Measurements from ENCODE around the gene STUB1. TPM values are rescaled to one million over a fixed set of nuclear protein-coding genes. Genes with fewer than 3 reads are reported as not detected.
A peak's percentile ranks its signal among the peaks of the same experiment; 100 is the strongest.

STUB1 gene
- total RNA-seq, 1 experiment from 2014 or later = 111 TPM

GRCh38 chr16:704047-704446 lies 23.8 kb downstream of the STUB1 start:
- no peaks in the 10 kb centered on the region; a peak in 2 of 4 replicates for H3K36me3 ChIP-seq (ENCODE audit: control insufficient read depth in 1 of 2, insufficient read depth in 2 of 2, low read length in 2 of 2)
- BruUV-seq (replicated peaks) = no TSS peak
- no peaks in the 10 kb centered on the region for H3K9me2 ChIP-seq (ENCODE audit: insufficient read depth)
- no peaks in the 10 kb centered on the region for H4K20me1 ChIP-seq (ENCODE audit: insufficient read depth)
- ChIA-PET POLR2A (no interaction called here), RAD21 (ENCODE audit: low non-redundant PET in 1 of 2, low total read pairs in 2 of 2, uncharacterized antibody in 2 of 2, unreplicated experiment in 2 of 2) (no interaction called here), CTCF (interaction anchor here (1.2 kb wide), 1 partner anchor 16 kb away, joined by 3 read pairs; no protein-coding TSS in a partner anchor)
- H2AFZ ChIP-seq (ENCODE audit: low read depth, low read length, poor library complexity, severe bottlenecking) = no peak overlapping the region
- no peak for TF ChIP-seq ELF1 (IDR thresholded peaks at IDR 0.05; ENCODE audit: borderline replicate concordance, low read depth)
- no peak for TF ChIP-seq TCF7L2 (IDR thresholded peaks at IDR 0.05; ENCODE audit: borderline replicate concordance, extremely low read depth, insufficient read depth, insufficient read length)
- no peak for TF ChIP-seq EZH2phosphoT487 (IDR thresholded peaks at IDR 0.05; ENCODE audit: borderline replicate concordance)
- ATAC-seq = no peak
- H3K9ac ChIP-seq (ENCODE audit: low read length) = peak overlapping the region; percentile 91
- peaks cover 0 to 21% of the 10 kb centered on the region in 2 experiments; a peak in 3 of 4 replicates for H3K4me1 ChIP-seq (ENCODE audit: control insufficient read depth in 1 of 2, insufficient read depth in 2 of 2, low read length in 2 of 2)
- peak overlapping the region; percentile 77 to 92 for H3K4me3 ChIP-seq (replicated peaks in 1 of 2; ENCODE audit: low read depth in 1 of 2, low read length in 2 of 2)
- no peaks in the 10 kb centered on the region for H3K9me3 ChIP-seq (ENCODE audit: control insufficient read depth in 1 of 2, insufficient read depth in 1 of 2, low read depth in 1 of 2, low read length in 2 of 2)
- DNase-seq (ENCODE audit: low read depth, low spot score) = no peak
- no peaks in the 10 kb centered on the region for H3K27me3 ChIP-seq (ENCODE audit: insufficient read depth, low read length)
- H3K4me2 ChIP-seq (ENCODE audit: low read length) = peak overlapping the region; percentile 97
- peak overlapping the region; percentile 87 for H3K27ac ChIP-seq (ENCODE audit: low read depth, low read length)
- H3K79me2 ChIP-seq (ENCODE audit: insufficient read depth, low read length) = peaks cover 38% of the 10 kb centered on the region
- intact Hi-C loops (cut with micrococcal nuclease) = no loop called here

GRCh38 chr16:704552-705380 lies 24.6 kb downstream of the STUB1 start:
- H3K27ac ChIP-seq (ENCODE audit: low read depth, low read length) = peak overlapping the region; percentile 87
- peak overlapping the region; percentile 91 for H3K9ac ChIP-seq (ENCODE audit: low read length)
- ChIA-PET CTCF (interaction anchor here (0.6 kb wide), 1 partner anchor 9 kb away, joined by 3 read pairs; no protein-coding TSS in a partner anchor), POLR2A (no interaction called here), RAD21 (ENCODE audit: low non-redundant PET in 1 of 2, low total read pairs in 2 of 2, uncharacterized antibody in 2 of 2, unreplicated experiment in 2 of 2) (no interaction called here)
- DNase-seq (ENCODE audit: low read depth, low spot score) (no peak), ATAC-seq (peak; percentile 28)
- H2AFZ ChIP-seq (ENCODE audit: low read depth, low read length, poor library complexity, severe bottlenecking) = no peak overlapping the region
- intact Hi-C loops (cut with micrococcal nuclease) = no loop called here
- H3K36me3 ChIP-seq (ENCODE audit: control insufficient read depth in 1 of 2, insufficient read depth in 2 of 2, low read length in 2 of 2) = no peaks in the 10 kb centered on the region; a peak in 2 of 4 replicates
- TF ChIP-seq POLR2AphosphoS5 (IDR thresholded peaks at IDR 0.05; ENCODE audit: low read depth, low read length) (0 out of 2 replicates have a peak, but pooled peaks have one; percentile 11), ZFX (IDR thresholded peaks at IDR 0.05) (peak; percentile 78), ZNF274 (IDR thresholded peaks at IDR 0.05; ENCODE audit: low read depth, low read length) (no peak), MAX (IDR thresholded peaks at IDR 0.05) (no peak; the same call in 1 of the 2 replicates)
- H3K27me3 ChIP-seq (ENCODE audit: insufficient read depth, low read length) = no peaks in the 10 kb centered on the region
- peak overlapping the region; percentile 77 to 92 for H3K4me3 ChIP-seq (replicated peaks in 1 of 2; ENCODE audit: low read depth in 1 of 2, low read length in 2 of 2)
- no TSS peak for BruUV-seq (replicated peaks)
- H3K9me3 ChIP-seq (ENCODE audit: control insufficient read depth in 1 of 2, insufficient read depth in 1 of 2, low read depth in 1 of 2, low read length in 2 of 2) = no peaks in the 10 kb centered on the region
- no peaks in the 10 kb centered on the region for H4K20me1 ChIP-seq (ENCODE audit: insufficient read depth)
- H3K4me2 ChIP-seq (ENCODE audit: low read length) = peak overlapping the region; percentile 97
- H3K9me2 ChIP-seq (ENCODE audit: insufficient read depth) = no peaks in the 10 kb centered on the region
- peaks cover 34% of the 10 kb centered on the region for H3K79me2 ChIP-seq (ENCODE audit: insufficient read depth, low read length)
- H3K4me1 ChIP-seq (ENCODE audit: control insufficient read depth in 1 of 2, insufficient read depth in 2 of 2, low read length in 2 of 2) = peaks cover 0 to 22% of the 10 kb centered on the region in 2 experiments; a peak in 3 of 4 replicates
